HG03571 (cell line): ENCODE data around the gene ZC3H12C.
A peak's percentile ranks its signal among the peaks of the same experiment; 100 is the strongest.

ENCODE experiments used
- ATAC-seq: cut with Tn5 transposase; IDR thresholded peaks from one replicate; pipeline ENCODE4 v1.9.1; 2021; ENCODE audit not compliant: unreplicated experiment

Gene ZC3H12C

DNA sequence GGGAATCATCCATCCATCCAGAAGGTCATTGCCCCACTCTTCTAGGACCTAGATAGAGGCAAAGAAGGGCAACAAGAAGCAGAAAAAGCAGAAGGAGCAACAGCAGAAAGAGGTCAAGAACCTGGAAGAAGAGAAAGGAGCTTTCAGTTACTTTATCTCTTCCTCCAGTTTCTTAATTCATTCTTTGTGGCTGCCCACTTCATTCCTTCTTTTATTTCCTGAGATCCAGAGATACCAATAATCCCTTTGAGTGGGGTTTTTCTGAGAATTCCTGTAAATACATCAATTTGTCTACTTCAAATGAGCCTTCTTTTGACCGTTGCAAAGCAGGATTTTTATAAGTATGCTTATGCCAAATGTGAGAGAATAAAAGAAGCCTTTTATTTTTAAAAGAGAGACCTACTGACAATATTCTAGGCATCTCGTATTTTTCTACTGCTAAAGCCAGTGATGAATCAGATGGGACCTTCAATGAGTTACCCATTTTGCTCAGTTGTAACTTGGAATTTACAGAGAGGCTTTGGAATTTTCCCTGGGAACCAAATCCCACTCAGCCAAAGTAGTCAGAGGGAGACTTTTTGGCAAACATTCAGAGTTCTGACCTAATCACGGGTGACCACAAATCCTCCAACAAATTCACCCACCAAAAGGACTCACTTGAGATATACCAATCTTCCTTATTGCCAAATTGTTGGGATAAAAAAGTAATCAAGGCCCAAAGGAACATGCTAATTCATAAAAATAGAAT, 54.9 kb downstream of the ZC3H12C start:
- no peak for ATAC-seq

GRCh38 chr11:110148775-110149744, 55.9 kb downstream of the ZC3H12C start:
- ATAC-seq: no peak

DNA sequence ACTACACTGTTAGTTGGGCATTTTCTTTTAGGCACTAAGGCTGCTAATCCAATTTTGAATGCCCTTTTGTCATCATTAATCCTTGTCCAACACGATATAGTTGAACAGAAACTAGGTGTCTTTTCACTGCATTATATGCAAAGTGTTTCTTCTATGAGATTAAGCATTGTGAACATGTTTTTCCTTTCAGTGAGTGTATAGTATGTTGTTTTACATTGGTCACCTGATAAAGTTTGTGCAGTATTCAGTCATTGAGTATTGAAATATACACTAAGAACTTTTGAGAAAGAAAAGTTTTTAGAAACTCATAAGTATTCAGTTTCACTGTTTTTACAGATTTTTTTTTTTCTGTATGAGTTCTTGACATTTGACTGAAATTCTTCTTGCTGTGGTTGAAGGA, 59.0 kb downstream of the ZC3H12C start:
- no peak for ATAC-seq

GRCh38 chr11:110153474-110153873, 60.3 kb downstream of the ZC3H12C start:
- no peak for ATAC-seq

GRCh38 chr11:110156503-110156902, 63.3 kb downstream of the ZC3H12C start:
- ATAC-seq: no peak

GRCh38 chr11:110158317-110159200, 65.4 kb downstream of the ZC3H12C start:
- ATAC-seq: no peak

- no peak for ATAC-seq
Observed at GRCh38 chr11:110159476-110159875, 66.3 kb downstream of the ZC3H12C start.

- ATAC-seq: no peak
Observed at GRCh38 chr11:110160016-110160415, 66.8 kb downstream of the ZC3H12C start.

GRCh38 chr11:110160437-110160836, 67.2 kb downstream of the ZC3H12C start:
- no peak for ATAC-seq

DNA sequence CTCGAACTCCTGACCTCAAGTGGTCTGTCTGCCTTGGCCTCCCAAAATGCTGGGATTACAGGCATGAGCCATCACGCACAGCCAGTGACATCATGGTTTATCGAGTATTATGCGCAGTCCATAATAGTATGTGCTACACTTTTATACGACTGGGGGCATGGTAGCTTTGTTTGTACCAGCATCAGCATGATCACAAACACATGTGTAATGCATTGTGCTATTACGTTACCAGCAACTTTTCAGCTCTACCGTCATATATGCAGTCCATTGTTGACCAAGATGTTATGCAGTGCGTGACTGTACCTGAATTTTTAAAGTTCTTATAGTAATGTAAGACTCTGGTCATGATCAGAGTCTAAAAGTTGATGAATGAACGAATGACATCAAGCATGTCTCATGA, 67.9 kb downstream of the ZC3H12C start:
- no peak for ATAC-seq

DNA sequence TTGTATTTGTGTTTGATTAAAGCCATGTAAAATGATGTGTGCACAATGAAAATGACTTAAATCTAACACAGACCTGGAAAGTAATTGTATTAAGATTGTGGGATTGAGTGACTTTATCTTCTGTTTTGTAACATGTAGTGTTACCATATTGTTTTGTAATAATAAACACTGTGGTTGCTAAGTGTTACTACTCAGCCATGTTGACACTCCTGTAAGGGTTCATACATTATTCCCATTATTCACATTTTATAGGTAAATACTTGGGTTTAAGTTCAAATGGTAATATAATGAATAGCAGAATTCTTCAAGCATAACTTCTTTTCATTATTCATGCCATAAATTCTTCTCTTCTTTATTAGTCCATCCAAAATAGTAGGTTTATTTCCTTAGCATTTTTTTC, 69.0 kb downstream of the ZC3H12C start:
- no peak for ATAC-seq

DNA sequence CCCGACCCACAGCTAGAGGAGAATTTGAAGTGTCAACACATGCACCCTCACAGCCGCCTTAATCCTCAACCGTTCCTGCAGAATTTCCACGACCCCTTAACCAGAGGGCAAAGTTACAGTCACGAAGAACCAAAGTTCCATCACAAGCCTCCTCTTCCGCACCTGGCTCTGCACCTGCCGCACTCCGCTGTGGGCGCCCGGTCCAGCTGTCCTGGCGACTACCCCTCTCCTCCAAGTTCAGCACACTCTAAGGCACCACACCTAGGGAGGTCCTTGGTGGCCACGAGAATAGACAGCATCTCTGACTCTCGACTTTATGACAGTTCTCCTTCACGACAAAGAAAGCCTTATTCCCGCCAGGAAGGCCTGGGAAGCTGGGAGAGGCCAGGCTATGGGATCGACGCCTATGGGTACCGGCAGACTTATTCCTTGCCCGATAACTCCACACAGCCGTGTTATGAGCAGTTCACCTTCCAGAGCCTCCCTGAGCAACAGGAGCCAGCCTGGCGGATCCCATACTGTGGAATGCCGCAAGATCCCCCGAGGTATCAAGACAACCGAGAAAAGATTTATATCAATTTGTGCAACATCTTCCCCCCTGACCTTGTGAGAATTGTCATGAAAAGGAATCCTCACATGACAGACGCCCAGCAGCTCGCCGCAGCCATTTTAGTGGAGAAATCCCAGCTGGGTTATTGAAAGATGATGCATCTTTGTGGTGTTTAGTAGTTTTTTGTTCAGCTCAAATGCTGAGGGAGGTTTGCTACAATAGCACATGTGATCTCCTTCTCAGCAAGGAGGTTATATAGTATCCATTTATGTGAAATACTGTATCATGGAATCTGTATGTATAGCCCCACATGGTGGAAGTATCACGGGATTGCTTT, 72.1 kb downstream of the ZC3H12C start:
- no peak for ATAC-seq

GRCh38 chr11:110168033-110168803, 75.0 kb downstream of the ZC3H12C start:
- no peak for ATAC-seq

DNA sequence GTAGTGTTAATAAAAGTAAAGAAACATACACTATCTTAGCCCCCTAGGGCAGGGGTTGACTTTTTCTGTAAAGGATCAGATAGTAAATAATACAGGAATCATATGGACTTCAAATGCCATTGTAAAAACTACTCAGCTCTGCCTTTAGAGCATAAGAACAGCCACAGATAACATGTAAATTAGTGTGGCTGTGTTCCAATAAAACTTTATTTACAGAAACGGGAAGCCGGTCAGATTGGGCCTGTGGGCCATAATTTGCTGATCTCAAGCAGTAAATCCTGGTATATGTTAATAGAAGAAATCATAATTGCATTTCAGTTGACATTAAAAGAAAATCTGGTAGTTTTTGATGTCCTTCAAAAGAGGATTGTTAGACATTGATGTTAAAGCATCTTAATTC, 76.5 kb downstream of the ZC3H12C start:
- ATAC-seq: no peak

GRCh38 chr11:110172468-110173065, 79.4 kb downstream of the ZC3H12C start:
- ATAC-seq: no peak

DNA sequence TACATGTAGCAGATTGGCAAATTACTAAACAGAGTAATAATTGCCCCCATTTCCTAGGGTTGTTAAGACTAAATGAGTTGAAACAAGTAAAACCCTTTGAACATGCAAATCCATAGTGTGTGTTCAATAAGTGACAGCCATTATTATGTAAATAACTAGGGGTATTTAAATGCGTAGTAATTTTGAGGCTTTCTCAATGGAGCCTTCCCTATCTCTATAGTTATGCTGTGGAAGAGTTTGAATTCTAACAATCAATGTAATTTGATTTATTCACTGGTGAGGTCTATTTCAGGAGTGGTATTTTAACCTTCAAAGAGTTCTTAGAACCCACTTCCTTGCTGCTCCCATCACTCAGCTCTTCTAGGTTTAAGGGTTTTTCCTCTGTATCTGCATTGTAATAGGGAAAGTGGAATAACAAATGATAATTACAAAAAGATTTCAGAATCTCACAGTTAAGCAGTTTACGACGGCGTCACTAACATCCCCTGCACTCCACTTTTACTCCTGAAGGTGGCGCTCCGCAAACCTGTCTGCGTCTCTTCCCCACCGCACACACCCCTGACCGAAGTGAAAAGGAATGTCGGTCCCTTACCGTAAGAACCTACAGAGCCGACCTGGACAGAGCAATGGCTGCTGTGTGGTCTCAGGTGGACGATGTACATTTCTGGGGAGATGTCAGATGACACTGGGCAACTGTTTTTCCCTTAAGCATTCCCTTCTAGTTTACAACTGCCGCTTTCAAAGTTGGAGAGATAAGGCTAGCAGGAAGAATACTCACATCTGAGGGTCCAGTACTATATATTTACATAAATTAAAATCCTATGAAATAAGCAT, 80.8 kb downstream of the ZC3H12C start:
- peak; percentile 50 for ATAC-seq

GRCh38 chr11:110174645-110175310, 81.6 kb downstream of the ZC3H12C start:
- no peak for ATAC-seq
